HG03039 (cell line): ENCODE measurements around the gene COPS2.

Source experiments
- ATAC-seq: cut with Tn5 transposase; IDR thresholded peaks from one replicate; pipeline ENCODE4 v1.9.1; 2021; ENCODE audit warnings: mild to moderate bottlenecking, moderate library complexity; ENCODE audit not compliant: unreplicated experiment

Gene COPS2

GRCh38 chr15:49163678-49164077 lies 8.3 kb upstream of the COPS2 start:
- no peak for ATAC-seq

GRCh38 chr15:49155834-49156627 lies 632 bp upstream of the COPS2 start:
- ATAC-seq, result no peak

DNA sequence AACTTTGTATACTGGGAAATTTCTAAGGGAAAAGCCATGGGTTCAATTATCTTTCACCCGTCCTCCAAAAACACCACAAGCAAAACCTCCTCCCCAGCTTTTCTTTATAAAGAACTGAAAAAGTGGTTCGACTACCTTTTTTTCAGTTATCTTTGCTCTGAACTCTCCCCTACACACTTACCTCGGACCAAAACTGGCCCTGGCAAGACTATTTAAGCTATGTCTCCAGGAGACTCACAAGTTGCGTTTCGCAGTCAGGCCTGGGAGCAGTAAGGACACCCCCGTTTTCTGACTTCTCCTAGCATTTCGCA lies 645 bp downstream of the COPS2 start:
- no peak for ATAC-seq

DNA sequence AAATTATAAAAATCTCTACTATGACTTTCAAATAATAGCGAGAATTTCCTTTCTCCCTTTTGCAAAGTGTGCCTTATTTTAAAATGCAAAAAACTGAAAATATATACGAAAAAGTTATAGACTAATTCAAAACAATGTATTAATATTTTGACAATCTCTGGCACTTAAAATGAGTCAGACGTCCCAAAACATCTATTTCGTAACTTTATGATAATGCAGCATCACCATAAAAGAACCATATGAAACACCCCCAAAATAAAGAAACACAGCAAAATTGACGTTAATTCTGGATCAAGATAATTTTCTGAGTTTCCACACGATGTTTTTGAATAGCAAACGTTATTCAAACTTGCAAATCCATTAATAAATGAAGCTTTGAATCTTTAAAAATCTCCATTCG lies 1.0 kb downstream of the COPS2 start:
- no peak for ATAC-seq

DNA sequence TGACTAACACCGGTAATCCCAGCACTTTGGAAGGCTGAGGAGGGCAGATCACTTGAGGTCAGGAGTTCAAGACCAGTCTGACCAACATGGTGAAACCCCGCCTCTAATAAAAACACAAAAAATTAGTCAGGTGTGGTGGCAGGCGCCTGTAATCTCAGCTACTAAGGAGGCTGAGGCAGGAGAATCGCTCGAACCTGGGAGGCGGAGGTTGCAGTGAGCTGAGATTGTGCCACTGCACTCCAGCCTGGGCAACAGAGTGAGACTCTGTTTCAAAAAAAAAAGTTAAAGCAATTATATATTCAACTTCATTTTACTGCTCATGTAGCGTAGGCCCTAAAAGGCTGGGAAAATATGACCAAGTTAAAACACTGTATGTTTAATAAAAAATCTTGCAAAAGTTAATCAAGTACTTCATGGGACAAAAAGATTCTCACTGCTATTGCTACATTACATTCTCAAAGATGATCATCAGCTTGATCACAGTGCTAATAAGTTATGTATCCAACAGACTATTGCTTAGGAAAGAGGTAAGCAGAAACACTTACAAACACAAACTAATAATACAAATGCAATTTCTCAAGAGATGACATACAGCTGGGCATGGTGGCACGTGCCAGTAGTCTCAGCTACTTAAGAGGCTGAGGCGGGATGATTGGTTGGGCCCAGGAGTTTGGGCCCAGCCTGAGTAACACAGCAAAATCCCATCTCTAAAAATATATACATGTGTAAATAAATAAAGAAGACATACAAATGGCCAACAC lies 2.7 kb downstream of the COPS2 start:
- no peak for ATAC-seq

GRCh38 chr15:49151831-49152230 lies 3.6 kb downstream of the COPS2 start:
- no peak for ATAC-seq

- ATAC-seq, result no peak
Measured at GRCh38 chr15:49148727-49149126, 6.7 kb downstream of the COPS2 start.

DNA sequence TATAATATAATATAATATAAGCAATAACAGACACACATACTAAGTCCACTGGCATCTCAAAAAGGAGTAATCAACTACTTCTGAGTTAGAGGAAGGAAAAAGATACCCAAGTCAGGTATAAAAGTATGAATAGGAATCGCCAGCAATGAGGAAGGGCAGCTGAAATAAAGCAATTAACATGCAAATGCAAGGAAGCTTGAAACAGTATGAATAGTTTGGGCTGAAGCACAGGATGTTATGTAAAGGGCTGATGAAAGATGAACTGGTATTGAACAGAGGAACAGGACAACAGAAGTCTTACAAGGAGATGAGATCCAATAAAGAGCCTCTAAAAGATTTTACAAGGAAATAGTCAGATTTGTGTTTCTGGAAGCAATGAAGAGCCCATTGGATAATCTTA lies 7.1 kb downstream of the COPS2 start:
- no peak for ATAC-seq

- no peak for ATAC-seq
Measured at GRCh38 chr15:49145651-49146609, 9.5 kb downstream of the COPS2 start.

- ATAC-seq, result no peak
Measured at GRCh38 chr15:49137861-49138260, 17.5 kb downstream of the COPS2 start.

DNA sequence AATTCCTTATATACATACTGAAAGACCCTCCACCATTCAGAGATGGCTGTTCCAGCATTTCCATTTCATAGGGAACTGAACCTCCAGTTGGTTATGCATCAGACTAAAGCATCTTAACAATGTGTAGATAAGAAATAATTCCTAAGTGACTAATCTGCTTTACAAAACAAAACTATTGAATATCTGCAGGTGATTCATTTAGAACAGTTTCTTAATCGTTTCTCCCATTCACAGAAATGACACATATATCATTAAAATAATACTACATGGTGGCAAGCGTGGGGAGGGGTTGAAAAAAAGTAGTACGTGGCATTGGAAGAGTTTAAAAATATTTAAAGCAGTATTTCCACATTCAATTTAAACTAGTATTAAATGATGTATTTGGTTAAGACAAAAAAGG lies 19.5 kb downstream of the COPS2 start:
- no peak for ATAC-seq

DNA sequence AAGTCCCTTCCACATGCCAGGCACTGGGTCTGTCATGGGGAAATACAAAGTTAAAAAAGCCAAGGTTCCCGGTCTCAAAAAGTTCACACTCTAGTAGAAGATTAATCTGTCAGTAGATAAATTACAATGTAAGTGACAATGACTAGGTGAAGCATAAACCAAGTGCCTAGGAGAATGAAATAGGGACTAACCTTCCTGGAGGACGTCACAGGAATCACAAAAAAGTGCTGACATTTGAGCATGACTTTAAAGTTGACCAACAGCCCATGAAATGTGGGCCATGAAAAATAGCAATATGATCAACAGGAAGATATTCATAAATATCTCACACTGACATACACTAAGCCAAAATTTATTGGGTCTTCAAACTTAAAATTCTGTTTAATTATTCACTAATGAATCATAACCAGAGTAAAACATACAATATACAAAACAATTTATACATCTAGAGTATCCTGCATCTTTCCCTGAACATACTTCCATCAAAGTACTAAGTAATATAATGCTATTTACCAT lies 20.0 kb downstream of the COPS2 start:
- no peak for ATAC-seq

DNA sequence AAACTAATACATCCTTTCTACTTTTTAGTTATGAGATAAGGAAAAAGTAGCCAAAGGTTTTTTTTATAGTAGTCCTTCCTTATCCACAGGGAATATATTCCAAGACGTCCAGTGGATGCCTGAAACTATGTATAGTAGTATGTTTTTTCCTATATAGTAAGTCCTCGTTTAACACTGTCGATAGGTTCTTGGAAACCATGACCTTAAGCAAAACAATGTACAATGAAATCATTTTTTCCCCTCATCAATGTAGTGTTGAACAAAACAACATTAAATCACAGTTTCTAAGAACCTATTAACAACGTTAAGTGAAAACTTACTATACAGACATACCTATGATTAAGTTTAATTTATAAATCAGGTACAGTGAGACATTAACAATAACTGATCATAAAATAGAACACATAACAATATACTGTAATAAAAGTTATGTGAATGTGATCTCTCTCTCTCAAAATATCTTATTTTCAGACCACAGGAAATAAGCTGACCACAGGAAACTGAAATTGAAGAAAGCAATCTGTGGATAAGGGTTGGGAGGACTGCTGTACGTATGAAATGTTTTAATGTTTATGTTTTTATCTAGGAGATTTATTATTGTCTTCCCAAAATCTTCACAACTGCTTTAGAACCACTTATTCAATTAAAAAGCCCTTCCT lies 20.6 kb downstream of the COPS2 start:
- no peak for ATAC-seq

GRCh38 chr15:49131403-49131802 lies 24.0 kb downstream of the COPS2 start:
- ATAC-seq, result no peak

GRCh38 chr15:49124371-49124770 lies 31.0 kb downstream of the COPS2 start:
- ATAC-seq, result no peak

DNA sequence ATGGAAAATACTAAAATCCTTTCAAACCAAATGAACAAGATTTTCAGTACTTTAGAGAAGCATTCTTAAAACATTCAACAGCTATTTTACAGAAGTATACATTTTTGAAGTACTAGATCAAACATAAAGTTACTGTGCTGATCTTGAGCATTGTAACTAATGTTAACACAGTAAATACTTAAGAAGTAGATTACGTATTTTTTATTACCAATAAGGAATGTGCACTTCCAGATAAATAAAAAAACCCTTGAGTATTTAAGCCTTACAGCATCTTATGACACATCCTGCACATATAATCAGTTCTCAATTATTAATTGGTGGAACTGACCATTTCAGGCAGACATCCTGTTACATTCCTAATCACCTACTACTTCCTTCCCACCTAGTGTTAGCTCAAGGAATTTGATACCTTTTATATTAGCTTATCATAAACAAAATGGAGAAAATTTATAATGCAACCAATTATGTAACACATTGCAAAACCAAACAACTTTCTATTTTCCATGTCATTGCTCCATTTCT lies 32.8 kb downstream of the COPS2 start:
- no peak for ATAC-seq

DNA sequence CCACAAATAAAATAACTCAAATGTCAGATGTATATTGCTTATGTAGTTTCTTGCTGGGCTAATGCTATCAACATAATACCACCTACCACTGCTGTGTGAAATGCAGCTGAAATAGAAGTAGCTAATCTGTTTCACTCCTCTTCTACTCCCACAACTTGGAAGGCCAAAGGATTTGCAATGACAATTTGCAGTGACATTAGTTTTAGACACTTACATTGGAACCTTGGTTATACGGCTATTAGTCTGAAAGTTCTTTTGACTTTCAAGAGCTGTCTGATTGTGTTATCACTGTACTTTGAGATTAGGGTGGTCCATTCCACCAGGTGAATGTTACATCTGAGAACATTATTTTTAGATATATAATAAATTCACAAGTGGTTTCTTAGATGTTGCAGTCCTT lies 33.5 kb downstream of the COPS2 start:
- ATAC-seq, result no peak

- ATAC-seq, result no peak
Measured at GRCh38 chr15:49120832-49121231, 34.6 kb downstream of the COPS2 start.

DNA sequence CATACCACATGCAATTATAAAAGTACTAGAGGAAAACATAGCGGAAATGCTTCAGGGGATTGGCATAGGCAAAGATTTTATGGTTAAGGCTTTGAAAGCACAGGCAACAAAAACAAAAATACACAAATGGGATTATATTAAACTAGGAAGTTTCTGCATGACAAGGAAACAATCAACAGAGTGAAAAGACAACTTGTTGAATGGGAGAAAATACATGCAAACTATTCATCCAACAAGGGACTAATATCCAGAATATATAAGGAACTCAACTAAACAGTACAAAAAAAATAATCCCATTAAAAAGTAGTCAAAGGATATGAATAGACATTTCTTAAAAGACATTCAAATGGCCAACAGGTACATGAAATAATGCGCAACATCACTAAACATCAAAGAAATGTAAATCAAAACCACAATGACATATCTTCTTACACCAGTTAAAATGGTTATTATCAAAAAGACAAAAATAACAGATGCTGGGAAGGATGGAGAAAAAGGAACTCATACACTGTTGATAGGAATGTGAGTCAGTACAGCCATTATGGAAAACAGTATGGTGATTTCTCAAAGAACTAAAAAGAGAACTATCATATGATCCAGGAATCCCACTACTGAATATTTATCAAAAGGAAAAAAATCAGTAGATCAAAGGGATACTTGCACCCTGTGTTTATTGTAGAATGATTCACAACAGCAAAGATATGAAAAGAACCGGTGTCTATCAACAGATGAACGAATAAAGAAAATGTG lies 39.1 kb downstream of the COPS2 start:
- no peak for ATAC-seq

- ATAC-seq, result no peak
Measured at GRCh38 chr15:49115062-49115461, 40.3 kb downstream of the COPS2 start.
